Measurements from ENCODE around the gene KCNN2. TPM values are rescaled to one million over a fixed set of nuclear protein-coding genes. Genes with fewer than 3 reads are reported as not detected.

KCNN2 gene
- total and polyA plus RNA-seq, 2 of the 4 experiments (the other 2 are of a cell fraction), result 2.2 to 8.8 TPM

DNA sequence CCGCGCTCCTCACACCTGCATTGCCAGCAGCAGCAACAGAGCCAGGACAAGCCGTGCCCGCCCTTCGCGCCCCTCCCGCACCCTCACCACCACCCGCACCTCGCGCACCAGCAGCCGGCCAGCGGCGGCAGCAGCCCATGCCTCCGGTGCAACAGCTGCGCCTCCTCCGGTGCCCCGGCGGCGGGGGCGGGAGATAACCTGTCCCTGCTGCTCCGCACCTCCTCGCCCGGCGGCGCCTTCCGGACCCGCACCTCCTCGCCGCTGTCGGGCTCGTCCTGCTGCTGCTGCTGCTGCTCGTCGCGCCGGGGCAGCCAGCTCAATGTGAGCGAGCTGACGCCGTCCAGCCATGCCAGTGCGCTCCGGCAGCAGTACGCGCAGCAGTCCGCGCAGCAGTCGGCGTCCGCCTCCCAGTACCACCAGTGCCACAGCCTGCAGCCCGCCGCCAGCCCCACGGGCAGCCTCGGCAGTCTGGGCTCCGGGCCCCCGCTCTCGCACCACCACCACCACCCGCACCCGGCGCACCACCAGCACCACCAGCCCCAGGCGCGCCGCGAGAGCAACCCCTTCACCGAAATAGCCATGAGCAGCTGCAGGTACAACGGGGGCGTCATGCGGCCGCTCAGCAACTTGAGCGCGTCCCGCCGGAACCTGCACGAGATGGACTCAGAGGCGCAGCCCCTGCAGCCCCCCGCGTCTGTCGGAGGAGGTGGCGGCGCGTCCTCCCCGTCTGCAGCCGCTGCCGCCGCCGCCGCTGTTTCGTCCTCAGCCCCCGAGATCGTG is 517 bp downstream of the KCNN2 start:
- dilution Hi-C loops (cut with HindIII; ENCODE audit: low sequenced_read_pairs, unreplicated experiment) (no loop called here), in situ Hi-C loops (cut with MboI; ENCODE audit: low sequenced_read_pairs) (loop anchor here (5.0 kb wide), 1 partner anchor 85 kb away; no protein-coding TSS in a partner anchor), intact Hi-C loops (cut with micrococcal nuclease) (loop anchor here (10.0 kb wide), 1 partner anchor 702 kb away; no protein-coding TSS in a partner anchor)
- no peak overlapping the region for H2AK5ac ChIP-seq (ENCODE audit: low read depth, low read length)
- H4K20me1 ChIP-seq (ENCODE audit: insufficient read depth, low read length), result no peaks in the 10 kb centered on the region
- no peak overlapping the region for H3K23ac ChIP-seq (ENCODE audit: low read depth, low read length)
- H3K4me1 ChIP-seq (ENCODE audit: control insufficient read depth, insufficient read depth, low read length), result no peaks in the 10 kb centered on the region
- H3K9me3 ChIP-seq (ENCODE audit: control insufficient read depth, insufficient read depth, low read length), result no peaks in the 10 kb centered on the region
- no peaks in the 10 kb centered on the region for H3K9me1 ChIP-seq (ENCODE audit: insufficient read depth, low read length)
- H3K27ac ChIP-seq (ENCODE audit: insufficient read depth, low read length), result no peak overlapping the region
- H3K36me3 ChIP-seq (ENCODE audit: control insufficient read depth, insufficient read depth, low read length), result no peaks in the 10 kb centered on the region
- POLR2A ChIA-PET (ENCODE audit: unreplicated experiment), result interaction anchor here (0.7 kb wide), 1 partner anchor 16 kb away, joined by 4 read pairs; no protein-coding TSS in a partner anchor
- H3K4ac ChIP-seq (ENCODE audit: low read depth, low read length), result no peak overlapping the region
- H3K18ac ChIP-seq (ENCODE audit: low read depth, low read length), result no peak overlapping the region
- no peak overlapping the region for H2BK5ac ChIP-seq (ENCODE audit: low read depth, low read length, poor library complexity, severe bottlenecking)
- no peak overlapping the region for H3K14ac ChIP-seq (replicated peaks; ENCODE audit: low read depth, low read length)
- TF ChIP-seq, protein P1, sequence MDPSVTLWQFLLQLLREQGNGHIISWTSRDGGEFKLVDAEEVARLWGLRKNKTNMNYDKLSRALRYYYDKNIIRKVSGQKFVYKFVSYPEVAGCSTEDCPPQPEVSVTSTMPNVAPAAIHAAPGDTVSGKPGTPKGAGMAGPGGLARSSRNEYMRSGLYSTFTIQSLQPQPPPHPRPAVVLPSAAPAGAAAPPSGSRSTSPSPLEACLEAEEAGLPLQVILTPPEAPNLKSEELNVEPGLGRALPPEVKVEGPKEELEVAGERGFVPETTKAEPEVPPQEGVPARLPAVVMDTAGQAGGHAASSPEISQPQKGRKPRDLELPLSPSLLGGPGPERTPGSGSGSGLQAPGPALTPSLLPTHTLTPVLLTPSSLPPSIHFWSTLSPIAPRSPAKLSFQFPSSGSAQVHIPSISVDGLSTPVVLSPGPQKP (IDR thresholded peaks at IDR 0.05; ENCODE audit: borderline replicate concordance, low read depth, low read length), result no peak
- TF ChIP-seq CHD1 (IDR thresholded peaks at IDR 0.05; ENCODE audit: low read depth, low read length), result no peak
- no peak overlapping the region for H2BK120ac ChIP-seq (ENCODE audit: low read depth, low read length)
- H3K9ac ChIP-seq (ENCODE audit: low read depth, low read length), result no peak overlapping the region
- no peak overlapping the region for H4K5ac ChIP-seq (ENCODE audit: low read depth, low read length)
- H3K79me1 ChIP-seq (ENCODE audit: low read depth in 1 of 2, low read length in 2 of 2), result no peaks in the 10 kb centered on the region
- peak overlapping the region; percentile 90 for H3K4me2 ChIP-seq (ENCODE audit: low read depth, low read length)
- peak overlapping the region; percentile 93 for H2AFZ ChIP-seq (replicated peaks; ENCODE audit: low read length, poor library complexity)
- no peak overlapping the region for H3K56ac ChIP-seq (ENCODE audit: extremely low read depth, insufficient read depth, low read length)
- peak; percentile 38 for DNase-seq
- peak overlapping the region; percentile 76 for H3K4me3 ChIP-seq (ENCODE audit: insufficient read depth, low read depth, low read length)
- CTCF ChIA-PET, result interaction anchor here (1.1 to 1.6 kb wide), 2 partner anchors 8 to 261 kb away, joined by 3 to 4 read pairs; no protein-coding TSS in a partner anchor
- BruUV-seq (replicated peaks), result no TSS peak
- H2BK15ac ChIP-seq (ENCODE audit: low read depth, low read length), result no peak overlapping the region
- H2BK20ac ChIP-seq (ENCODE audit: low read depth, low read length), result no peak overlapping the region
- H3K27me3 ChIP-seq (ENCODE audit: control insufficient read depth, insufficient read depth, low read length), result peaks cover 7% of the 10 kb centered on the region
- no peak overlapping the region for H4K91ac ChIP-seq (ENCODE audit: insufficient read depth, low read depth, low read length)
- peak overlapping the region; percentile 26 for H2AK9ac ChIP-seq (replicated peaks; ENCODE audit: low read depth, low read length, poor library complexity)
- peak; percentile 40 for ATAC-seq (ENCODE audit: low read depth)
- 2% methylated on average over 48 of the region's 87 CpGs; no CpG with 5 or more reads in 1 of the 2 experiments for WGBS, 2 experiments (ENCODE audit: extremely low coverage in 2 of 2, insufficient read length in 1 of 2)
- no peak overlapping the region for H4K8ac ChIP-seq (ENCODE audit: low read depth in 2 of 2, low read length in 2 of 2)

Data from IMR-90 (cell line).